ENCODE measurements around the gene ADGB. TPM values are rescaled to one million over a fixed set of nuclear protein-coding genes. Genes with fewer than 3 reads are reported as not detected.

Gene ADGB
- total RNA-seq, 1 donor from 2014 or later = not detected

DNA sequence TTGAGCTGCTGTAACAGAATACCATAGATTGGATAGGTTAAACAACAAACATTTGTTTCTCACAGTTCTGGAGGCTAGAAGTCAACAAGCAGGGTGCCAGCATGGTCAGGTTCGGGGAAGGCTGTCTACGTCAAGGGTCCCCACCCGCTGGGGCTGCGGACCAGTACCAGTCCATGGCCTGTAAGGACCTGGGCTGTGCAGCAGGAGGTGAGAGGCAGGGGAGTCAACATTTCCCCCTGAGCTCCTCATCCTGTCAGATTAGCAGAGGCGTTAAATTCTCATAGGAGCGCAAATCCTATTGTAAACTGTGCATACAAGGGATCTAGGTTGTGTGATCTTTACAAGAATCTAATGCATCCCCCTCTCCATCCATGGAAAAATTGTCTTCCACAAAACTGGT is 3.8 kb downstream of the ADGB start:
- Histone ChIP-seq H2AFZ (ENCODE audit: low read depth, low read length) (no peak overlapping the region), H3K79me2 (ENCODE audit: insufficient read depth, low read length) (no peaks in the 10 kb centered on the region), H3K4me2 (ENCODE audit: low read length) (no peak overlapping the region), H3K4me1 (ENCODE audit: insufficient read depth, low read length) (no peaks in the 10 kb centered on the region), H3K27me3 (ENCODE audit: insufficient read depth, low read length) (no peaks in the 10 kb centered on the region), H4K20me1 (ENCODE audit: insufficient read depth, low read length) (no peaks in the 10 kb centered on the region), H3K9ac (ENCODE audit: low read length) (no peak overlapping the region), H3K27ac (ENCODE audit: low read depth, low read length) (no peak overlapping the region), H3K9me3 (ENCODE audit: insufficient read depth, low read depth, low read length) (no peaks in the 10 kb centered on the region), H3K36me3 (ENCODE audit: insufficient read depth, low read length) (no peaks in the 10 kb centered on the region), H3K4me3 (ENCODE audit: insufficient read depth, low read depth, low read length) (no peak overlapping the region)
- H3K4me3 Mint-ChIP-seq (ENCODE audit: unreplicated experiment) = no peak overlapping the region
- no peaks in the 10 kb centered on the region for H3K4me1 Mint-ChIP-seq (ENCODE audit: low read depth, unreplicated experiment)
- TF ChIP-seq, protein P1, sequence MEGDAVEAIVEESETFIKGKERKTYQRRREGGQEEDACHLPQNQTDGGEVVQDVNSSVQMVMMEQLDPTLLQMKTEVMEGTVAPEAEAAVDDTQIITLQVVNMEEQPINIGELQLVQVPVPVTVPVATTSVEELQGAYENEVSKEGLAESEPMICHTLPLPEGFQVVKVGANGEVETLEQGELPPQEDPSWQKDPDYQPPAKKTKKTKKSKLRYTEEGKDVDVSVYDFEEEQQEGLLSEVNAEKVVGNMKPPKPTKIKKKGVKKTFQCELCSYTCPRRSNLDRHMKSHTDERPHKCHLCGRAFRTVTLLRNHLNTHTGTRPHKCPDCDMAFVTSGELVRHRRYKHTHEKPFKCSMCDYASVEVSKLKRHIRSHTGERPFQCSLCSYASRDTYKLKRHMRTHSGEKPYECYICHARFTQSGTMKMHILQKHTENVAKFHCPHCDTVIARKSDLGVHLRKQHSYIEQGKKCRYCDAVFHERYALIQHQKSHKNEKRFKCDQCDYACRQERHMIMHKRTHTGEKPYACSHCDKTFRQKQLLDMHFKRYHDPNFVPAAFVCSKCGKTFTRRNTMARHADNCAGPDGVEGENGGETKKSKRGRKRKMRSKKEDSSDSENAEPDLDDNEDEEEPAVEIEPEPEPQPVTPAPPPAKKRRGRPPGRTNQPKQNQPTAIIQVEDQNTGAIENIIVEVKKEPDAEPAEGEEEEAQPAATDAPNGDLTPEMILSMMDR (IDR thresholded peaks at IDR 0.05; ENCODE audit: insufficient read depth, low read depth, low read length) = no peak
- no peak for TF ChIP-seq EZH2 (IDR thresholded peaks at IDR 0.05; ENCODE audit: insufficient read depth, low read length)
- no peak for DNase-seq (ENCODE audit: low read depth)
- H3K27ac Mint-ChIP-seq (ENCODE audit: unreplicated experiment) = no peak overlapping the region
- FAIRE-seq = no peak
- no peaks in the 10 kb centered on the region for H3K36me3 Mint-ChIP-seq (ENCODE audit: low read depth, unreplicated experiment)
- H3K9me3 Mint-ChIP-seq (ENCODE audit: unreplicated experiment) = no peaks in the 10 kb centered on the region
- H3K27me3 Mint-ChIP-seq (ENCODE audit: low read depth, unreplicated experiment) = no peaks in the 10 kb centered on the region

DNA sequence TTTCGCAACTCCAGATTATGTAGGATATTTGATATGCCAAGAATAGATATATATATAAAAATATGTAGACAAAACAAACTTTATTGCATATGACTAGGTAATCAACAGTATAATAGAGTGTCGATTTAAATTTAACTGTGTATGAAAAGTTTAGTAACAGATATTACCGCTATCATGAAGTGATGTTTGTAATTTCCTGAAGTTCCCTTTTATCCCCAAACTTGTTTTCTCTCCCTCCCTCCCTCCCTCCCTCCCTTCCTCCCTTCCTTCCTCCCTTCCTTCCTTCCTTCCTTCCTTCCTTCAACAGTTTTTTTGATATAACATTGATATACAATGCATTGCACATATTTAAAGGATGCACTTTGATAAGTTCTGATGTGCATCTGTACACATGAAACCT is 15.2 kb downstream of the ADGB start:
- no peak for DNase-seq (ENCODE audit: low read depth)
- TF ChIP-seq, protein P1 (IDR thresholded peaks at IDR 0.05; ENCODE audit: insufficient read depth, low read depth, low read length) = no peak
- TF ChIP-seq EZH2 (IDR thresholded peaks at IDR 0.05; ENCODE audit: insufficient read depth, low read length) = no peak

DNA sequence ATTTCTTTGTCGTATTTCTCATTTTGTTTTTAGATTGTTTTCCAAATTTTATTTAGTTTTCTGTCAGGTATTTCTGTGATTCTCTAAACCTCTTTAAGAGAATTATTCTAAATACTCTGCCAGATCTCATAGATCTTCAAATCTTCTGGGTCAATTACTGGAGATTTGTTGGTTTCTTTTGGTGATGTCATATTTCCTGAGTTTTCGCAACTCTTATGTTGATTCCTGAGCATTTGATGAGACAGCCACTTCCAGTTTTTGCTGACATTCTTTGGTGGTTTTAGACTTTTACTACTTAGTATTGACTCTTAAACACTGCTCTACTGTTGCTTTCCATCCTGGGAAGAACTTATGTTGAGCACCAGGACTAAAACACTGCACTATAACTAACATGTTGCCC is 21.9 kb downstream of the ADGB start:
- Histone ChIP-seq H2AFZ (ENCODE audit: low read depth, low read length) (no peak overlapping the region), H3K4me1 (ENCODE audit: insufficient read depth, low read length) (no peaks in the 10 kb centered on the region), H3K4me3 (ENCODE audit: insufficient read depth, low read depth, low read length) (no peak overlapping the region), H4K20me1 (ENCODE audit: insufficient read depth, low read length) (no peaks in the 10 kb centered on the region), H3K9me3 (ENCODE audit: insufficient read depth, low read depth, low read length) (no peaks in the 10 kb centered on the region), H3K9ac (ENCODE audit: low read length) (no peak overlapping the region), H3K27me3 (ENCODE audit: insufficient read depth, low read length) (no peaks in the 10 kb centered on the region), H3K4me2 (ENCODE audit: low read length) (no peak overlapping the region), H3K27ac (ENCODE audit: low read depth, low read length) (no peak overlapping the region), H3K36me3 (ENCODE audit: insufficient read depth, low read length) (no peaks in the 10 kb centered on the region), H3K79me2 (ENCODE audit: insufficient read depth, low read length) (no peaks in the 10 kb centered on the region)
- TF ChIP-seq EZH2 (IDR thresholded peaks at IDR 0.05; ENCODE audit: insufficient read depth, low read length) = no peak
- TF ChIP-seq, protein P1 (IDR thresholded peaks at IDR 0.05; ENCODE audit: insufficient read depth, low read depth, low read length) = no peak
- Mint-ChIP-seq H3K4me1 (ENCODE audit: low read depth, unreplicated experiment) (no peaks in the 10 kb centered on the region), H3K27ac (ENCODE audit: unreplicated experiment) (no peak overlapping the region), H3K36me3 (ENCODE audit: low read depth, unreplicated experiment) (no peaks in the 10 kb centered on the region), H3K9me3 (ENCODE audit: unreplicated experiment) (no peaks in the 10 kb centered on the region), H3K4me3 (ENCODE audit: unreplicated experiment) (no peak overlapping the region), H3K27me3 (ENCODE audit: low read depth, unreplicated experiment) (no peaks in the 10 kb centered on the region)
- DNase-seq (ENCODE audit: low read depth) (no peak), FAIRE-seq (no peak)

More for the DNA sequence above, 15.2 kb downstream of the ADGB start:
- Mint-ChIP-seq H3K27ac (ENCODE audit: unreplicated experiment) (no peak overlapping the region), H3K36me3 (ENCODE audit: low read depth, unreplicated experiment) (no peaks in the 10 kb centered on the region), H3K27me3 (ENCODE audit: low read depth, unreplicated experiment) (no peaks in the 10 kb centered on the region), H3K9me3 (ENCODE audit: unreplicated experiment) (no peaks in the 10 kb centered on the region), H3K4me3 (ENCODE audit: unreplicated experiment) (no peak overlapping the region), H3K4me1 (ENCODE audit: low read depth, unreplicated experiment) (no peaks in the 10 kb centered on the region)
- Histone ChIP-seq H3K79me2 (ENCODE audit: insufficient read depth, low read length) (no peaks in the 10 kb centered on the region), H3K27me3 (ENCODE audit: insufficient read depth, low read length) (no peaks in the 10 kb centered on the region), H3K4me2 (ENCODE audit: low read length) (no peak overlapping the region), H3K4me1 (ENCODE audit: insufficient read depth, low read length) (no peaks in the 10 kb centered on the region), H3K27ac (ENCODE audit: low read depth, low read length) (no peak overlapping the region), H3K9ac (ENCODE audit: low read length) (no peak overlapping the region), H3K9me3 (ENCODE audit: insufficient read depth, low read depth, low read length) (peaks cover 5% of the 10 kb centered on the region), H3K4me3 (ENCODE audit: insufficient read depth, low read depth, low read length) (no peak overlapping the region), H2AFZ (ENCODE audit: low read depth, low read length) (no peak overlapping the region), H4K20me1 (ENCODE audit: insufficient read depth, low read length) (no peaks in the 10 kb centered on the region), H3K36me3 (ENCODE audit: insufficient read depth, low read length) (no peaks in the 10 kb centered on the region)
- no peak for FAIRE-seq
